HTR-8/SVneo (cell line): ENCODE data around the gene HSPBP1.
"Not testable (repeated sequence)": the region's sequence is repeated elsewhere in the genome, so short reads cannot be mapped to it uniquely, and the experiment has no call there.

Experiments used
- DNase-seq: peaks from one replicate; pipeline ENCODE4 v3.0.0; 2011; ENCODE audit warnings: low spot score, mixed read lengths; ENCODE audit not compliant: insufficient read length
- FAIRE-seq: peaks from 2 replicates; lab custom pipeline; 2011; peaks lifted over from hg19 to GRCh38; lab: Jason Lieb, UNC

Gene HSPBP1, protein sequence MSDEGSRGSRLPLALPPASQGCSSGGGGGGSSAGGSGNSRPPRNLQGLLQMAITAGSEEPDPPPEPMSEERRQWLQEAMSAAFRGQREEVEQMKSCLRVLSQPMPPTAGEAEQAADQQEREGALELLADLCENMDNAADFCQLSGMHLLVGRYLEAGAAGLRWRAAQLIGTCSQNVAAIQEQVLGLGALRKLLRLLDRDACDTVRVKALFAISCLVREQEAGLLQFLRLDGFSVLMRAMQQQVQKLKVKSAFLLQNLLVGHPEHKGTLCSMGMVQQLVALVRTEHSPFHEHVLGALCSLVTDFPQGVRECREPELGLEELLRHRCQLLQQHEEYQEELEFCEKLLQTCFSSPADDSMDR

DNA sequence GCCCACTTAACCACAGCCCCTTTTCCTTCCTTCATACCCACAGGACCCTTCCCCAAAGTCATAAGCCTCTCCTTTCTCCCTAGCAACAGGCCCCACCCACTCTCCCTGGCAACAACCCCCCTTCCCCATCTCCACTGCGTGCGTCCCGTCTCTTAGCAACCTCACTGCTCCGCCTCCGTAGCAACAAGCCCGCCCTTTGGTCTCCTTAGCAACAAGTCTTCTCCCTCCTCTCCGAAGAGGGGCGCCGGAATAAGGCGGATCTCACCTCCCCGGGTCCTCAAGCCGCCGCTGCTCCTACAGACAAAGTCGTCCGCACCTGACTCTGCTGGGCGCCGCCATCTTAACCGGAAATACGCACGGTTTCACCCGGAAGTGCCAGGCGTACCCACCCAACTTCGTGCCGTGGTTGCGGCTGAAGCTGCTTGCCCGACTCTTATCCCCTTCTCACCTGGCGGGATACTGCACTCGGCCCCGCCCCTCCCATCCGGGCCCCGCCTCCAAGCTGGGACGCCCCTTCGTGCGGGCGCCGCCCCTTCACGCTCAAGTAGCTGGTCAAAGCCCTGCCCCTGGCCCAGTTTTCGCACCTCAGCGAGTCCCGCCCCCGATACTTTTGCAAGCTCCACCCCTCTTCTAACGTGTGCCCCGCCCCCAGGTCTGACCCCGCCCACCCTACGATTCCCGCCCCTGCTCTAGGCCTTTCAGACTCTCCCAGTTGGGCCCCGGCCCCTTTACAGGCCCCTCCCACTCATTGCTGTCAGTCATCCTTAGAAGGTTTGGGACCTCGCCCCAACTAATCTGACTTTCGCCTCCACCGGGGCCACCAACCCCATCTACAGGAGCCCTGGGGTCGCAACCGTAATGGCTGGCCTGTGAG lies at the start of gene HSPBP1:
HSPBP1 (minus strand) TSS at position 341 of the 874 bp plus-strand sequence. CDS start 502 bp downstream, outside the sequence.
- peak; percentile 95 for DNase-seq
- FAIRE-seq, result peak; percentile 97

GRCh38 chr19:55328774-55329318 lies 48.9 kb upstream of the HSPBP1 start:
- DNase-seq, FAIRE-seq: not testable (repeated sequence)

- no peak for FAIRE-seq
- no peak for DNase-seq
Observed at GRCh38 chr19:55325172-55325571, 45.3 kb upstream of the HSPBP1 start, which contains the start of gene TMEM150B. TSS of gene TMEM150B (minus strand) at chr19:55325341. CDS start at chr19:55321036, 4,305 bp downstream.

DNA sequence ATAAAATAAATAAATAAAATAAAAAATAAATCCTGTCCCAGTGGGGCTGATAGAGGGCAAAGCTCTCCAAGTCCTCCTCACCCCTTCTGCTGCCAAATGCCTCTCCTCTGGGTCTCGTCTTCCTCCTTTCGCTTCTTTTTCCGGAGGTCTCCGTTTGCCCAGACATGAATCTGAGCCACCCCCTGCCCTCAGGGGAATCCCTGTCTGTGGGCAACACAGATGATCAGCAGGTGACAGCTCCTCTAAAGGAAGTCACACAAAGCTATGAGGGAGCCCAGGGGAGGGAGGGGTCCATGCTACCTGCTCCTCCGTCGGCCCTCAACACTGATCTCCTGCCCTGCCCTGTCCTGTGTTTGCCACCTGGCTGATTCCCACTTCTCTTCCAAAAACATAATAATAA lies 44.8 kb upstream of the HSPBP1 start:
- DNase-seq, result no peak
- no peak for FAIRE-seq

- DNase-seq (no peak), FAIRE-seq (no peak)
Observed at GRCh38 chr19:55322204-55322885, 42.4 kb upstream of the HSPBP1 start.

DNA sequence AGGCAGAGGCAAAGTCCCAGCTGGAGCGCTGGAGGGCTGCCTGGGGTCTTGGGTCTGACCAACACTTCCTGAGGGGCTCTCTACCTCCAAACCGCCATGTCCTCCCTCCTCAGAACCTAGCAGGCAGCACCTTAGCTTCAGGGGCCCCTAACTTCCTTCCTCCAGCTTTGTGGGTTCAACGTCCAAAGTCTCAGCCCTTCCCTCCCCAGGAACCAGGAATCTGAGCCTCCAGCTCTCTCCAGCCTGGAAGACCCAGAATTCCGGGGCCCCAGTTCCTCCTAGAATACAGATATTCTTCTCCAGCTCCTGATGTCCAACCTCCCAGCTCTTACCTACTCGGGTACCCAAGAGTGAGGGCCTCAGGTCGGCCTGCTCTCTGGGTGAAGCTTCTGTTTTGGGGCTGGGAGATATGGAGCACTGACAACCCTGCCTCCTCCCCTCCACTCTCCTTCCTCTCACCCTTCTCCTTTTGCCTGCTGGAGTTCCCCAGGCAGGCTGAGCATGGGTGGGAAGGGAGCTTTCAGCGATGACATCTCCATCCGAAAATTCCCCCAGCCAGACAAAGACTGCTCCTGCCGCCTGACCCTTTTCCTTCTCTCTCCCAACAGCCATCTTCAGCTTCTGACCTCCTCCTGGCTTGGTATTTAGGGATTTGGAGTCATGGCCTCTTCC lies 41.7 kb upstream of the HSPBP1 start:
- no peak for FAIRE-seq
- DNase-seq, result no peak

DNA sequence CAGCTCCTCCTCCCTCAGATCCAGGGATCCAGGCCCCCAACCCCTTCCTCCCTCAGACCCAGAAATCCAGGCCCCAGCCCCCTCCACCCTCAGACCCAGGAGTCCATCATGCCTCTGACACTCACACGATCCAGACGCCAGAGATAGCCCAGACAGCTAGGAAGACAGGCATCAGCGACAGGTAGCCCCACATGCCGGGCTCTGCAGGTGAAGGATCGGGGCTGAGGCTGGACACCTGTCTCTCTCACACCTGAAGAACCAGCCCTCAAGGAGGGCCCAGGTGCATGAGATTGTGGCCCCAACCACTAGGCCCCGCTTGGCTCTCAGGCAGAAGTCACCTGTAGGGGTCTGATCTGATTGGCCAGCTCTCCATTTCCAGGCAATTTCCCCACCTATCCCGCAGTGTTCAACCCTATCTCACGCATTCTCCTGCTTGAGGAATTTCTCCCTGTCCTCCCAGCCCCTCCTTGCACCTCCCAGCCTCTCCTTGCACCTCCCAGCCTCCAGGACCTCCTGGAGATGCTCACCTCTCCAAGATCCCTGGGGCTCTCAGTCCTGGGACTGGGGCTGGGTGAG lies 41.0 kb upstream of the HSPBP1 start:
- no peak for DNase-seq
- no peak for FAIRE-seq

DNA sequence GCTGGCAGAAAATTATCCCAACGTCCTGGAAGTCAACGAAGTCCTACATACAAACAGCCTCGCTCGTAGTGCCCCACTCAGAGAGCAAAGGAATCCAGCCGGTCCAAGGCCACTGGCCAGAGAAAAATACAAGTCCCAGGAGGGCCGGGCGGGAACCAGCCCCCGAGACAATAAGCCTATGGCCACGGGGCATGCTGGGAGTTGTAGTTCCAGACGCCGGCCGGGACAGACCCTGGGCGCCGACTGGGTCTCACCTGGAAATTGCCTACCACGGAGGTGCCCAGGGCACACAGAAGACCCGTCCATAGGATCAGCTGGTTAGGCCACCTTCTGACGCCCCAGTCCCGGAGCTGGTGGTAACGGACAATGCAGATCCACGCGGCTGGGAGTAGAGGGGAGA lies 39.9 kb upstream of the HSPBP1 start:
- DNase-seq, result no peak
- FAIRE-seq, result no peak

DNA sequence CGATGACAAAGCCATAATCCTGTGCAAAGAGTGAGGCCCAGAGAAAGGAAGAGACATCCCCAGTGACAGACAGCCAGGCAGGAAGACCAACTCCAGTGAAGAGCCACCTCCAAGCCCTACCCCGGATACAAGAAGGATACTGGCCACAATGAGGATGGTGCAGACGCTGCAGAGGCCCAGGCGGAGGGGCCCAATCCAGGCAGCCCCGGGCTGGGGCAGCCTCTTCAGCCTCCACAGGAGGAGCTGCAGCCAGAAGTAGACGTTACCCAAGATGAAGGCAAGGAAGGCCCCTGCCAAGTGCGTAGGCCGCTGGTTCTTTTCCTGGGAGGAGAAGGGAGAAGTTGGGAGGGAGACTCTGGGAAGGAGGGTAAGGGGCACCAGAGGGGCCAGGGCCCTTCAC lies 36.7 kb upstream of the HSPBP1 start:
- FAIRE-seq (no peak), DNase-seq (no peak)

- no peak for DNase-seq
- no peak for FAIRE-seq
Observed at GRCh38 chr19:55315956-55316525, 36.1 kb upstream of the HSPBP1 start.

DNA sequence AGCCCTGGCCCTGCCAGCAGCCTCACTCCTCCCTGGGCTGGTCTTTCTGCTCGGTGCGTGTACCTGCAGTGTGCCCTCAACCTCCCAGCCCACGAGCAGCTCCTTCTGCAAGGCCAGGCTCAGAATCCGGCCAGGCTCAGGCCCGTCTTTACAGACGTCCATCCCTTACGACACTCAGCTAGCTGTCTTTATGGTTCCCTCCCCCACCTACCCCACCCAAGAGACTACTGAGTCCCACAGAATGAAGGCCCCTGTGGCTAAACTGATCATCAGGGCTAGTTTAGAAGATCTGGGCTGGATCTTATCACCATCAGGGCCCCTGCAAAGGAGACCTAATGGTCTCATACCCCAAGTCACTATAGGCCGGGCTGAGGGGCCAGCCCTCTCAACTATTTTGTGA lies 34.5 kb upstream of the HSPBP1 start:
- DNase-seq, result no peak
- FAIRE-seq, result no peak

DNA sequence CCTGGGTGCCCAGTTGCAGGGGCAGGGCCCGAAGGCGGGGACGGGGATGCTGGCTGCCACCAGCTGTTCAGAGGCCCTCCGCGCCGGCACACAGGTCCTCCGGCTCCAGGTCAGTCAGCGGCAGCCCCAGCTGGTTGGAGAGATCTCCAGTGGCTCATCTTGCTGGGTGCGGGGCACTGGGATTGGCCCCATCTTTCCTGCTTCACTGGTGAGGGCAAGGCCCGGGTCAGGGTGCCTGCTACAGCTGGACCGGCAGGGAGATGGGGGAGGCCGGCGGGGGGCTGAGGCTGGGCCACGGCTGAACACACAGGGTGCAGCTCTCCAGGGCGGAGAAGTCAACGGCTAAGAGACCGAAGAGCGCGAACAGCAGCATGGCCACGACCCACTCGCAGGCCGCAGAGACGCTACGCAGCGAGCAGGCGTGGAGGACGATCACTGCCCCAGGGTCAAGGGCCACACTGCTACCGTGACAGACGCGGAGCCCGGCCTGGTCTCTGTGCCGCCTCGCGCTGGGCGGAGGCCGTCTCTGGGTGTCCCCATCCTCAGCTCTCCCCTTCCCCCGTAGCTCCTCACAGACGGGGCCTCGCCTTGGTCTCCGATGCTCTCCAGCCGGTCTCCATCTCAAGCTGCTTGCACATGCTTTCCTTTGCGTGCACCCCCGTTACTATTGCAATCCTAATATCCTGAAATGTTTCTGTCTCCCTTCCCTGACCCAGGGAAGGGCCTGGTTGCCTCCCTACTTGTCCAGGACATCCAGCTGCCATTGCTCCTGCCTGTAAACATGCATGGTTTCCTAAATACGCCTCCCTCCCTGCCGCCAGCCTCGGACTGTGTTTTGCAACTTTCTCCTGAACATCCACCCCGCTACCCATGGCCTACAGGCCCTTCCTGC lies 33.0 kb upstream of the HSPBP1 start:
- no peak for DNase-seq
- no peak for FAIRE-seq

DNA sequence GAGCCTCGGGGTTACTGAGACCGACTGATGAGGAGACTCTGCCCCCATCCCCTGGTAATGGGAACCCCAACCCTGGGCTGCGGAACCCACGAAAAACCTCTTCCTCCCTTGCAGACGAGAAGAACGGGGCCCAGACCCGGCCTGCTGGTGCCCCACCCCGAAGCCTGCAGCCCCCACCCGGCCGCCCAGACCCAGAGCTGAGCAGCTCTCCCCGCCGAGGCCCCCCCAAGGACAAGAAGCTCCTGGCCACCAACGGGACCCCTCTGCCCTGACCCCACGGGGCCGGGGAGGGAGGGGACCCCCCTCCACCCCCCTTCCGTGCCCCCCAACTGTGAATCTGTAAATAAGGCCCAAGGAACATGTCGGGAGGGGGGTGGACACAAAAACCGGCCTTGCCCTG lies 31.9 kb upstream of the HSPBP1 start:
- DNase-seq (no peak), FAIRE-seq (no peak)

DNA sequence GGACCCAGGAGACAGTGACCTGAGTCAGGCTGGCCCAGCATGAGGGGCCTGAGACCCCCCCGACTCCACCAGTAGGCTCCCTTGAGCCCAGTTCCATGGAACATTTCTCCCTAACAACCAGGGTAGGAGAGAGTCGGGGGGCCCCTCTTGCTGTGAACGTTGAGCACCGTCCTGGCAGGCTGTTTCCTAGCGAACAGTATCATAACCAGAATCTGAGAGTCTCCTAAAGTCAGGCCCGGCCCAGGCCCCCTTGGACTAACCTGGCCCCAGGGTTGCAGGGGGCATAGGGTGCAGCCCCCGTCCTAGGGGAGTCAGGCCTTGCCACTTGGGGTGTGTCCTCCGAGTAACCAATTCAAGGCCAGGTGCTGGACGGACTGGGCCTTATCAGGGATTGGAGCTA lies 31.5 kb upstream of the HSPBP1 start:
- DNase-seq (no peak), FAIRE-seq (no peak)

DNA sequence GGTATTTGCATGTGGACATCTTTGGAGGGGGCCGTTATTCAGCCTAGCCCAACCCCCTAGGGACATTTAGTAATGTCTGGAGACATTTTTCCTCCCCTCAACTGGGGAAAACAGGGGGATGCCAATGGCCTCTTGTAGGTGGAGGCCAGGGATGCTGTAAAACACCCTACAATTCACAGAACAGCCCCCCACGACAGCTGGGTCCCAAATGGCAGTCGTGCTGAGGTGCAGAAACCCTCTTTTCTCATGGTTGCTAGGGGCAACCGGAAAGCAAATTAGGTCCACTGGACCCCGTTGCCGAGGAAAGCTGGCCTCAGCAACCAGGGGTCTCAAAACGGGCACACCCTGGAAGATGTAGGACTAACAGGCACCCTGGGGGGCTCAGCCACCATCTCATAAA lies 30.6 kb upstream of the HSPBP1 start:
- no peak for FAIRE-seq
- no peak for DNase-seq

DNA sequence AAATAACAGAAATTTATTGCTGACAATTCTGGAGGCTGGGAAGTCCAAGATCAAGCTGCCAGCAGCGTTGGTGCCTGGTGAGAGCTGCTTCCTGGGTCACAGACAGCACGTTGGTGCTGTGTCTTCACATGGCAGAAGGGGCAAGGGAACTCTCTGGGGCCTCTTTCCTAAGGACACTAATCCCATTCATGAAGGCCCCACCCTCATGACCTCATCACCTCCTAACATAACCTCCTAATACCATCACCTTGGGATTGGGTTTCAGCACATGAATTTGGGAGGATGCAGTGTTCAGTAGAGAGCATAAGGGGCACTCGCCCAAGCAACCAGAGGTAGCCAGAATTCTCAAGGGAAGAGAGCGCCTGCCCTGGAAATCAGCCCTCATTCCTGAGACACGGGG lies 29.5 kb upstream of the HSPBP1 start:
- FAIRE-seq (no peak), DNase-seq (no peak)

GRCh38 chr19:55308281-55308680 lies 28.4 kb upstream of the HSPBP1 start:
- FAIRE-seq (no peak), DNase-seq (no peak)

DNA sequence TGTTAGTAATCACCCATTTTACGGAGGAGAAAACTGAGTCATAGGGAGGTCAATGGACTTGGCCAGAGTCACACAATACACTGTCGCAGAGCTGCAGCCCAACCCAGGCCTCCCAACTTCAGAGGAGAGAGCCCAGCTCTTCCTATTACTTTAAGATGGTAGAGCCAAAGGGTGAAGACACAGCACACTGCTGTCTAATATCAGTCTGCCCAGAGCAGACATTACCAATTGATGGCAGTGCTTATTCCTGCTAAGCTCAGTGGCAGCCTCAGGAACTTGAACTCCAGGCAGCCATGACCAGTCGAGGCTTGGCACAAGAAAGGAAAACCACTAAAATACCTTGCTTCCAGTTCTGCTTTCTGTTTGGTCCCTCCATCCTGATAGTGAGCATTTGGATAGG lies 26.8 kb upstream of the HSPBP1 start:
- no peak for DNase-seq
- no peak for FAIRE-seq
